ENCODE measurements around the gene GNG11.

GRCh38 chr7:93945756-93946535, 24.4 kb downstream of the GNG11 start:
- TF ChIP-seq EP300 (IDR thresholded peaks at IDR 0.05) (no peak), POLR2A (IDR thresholded peaks at IDR 0.05) (no peak)
